NCI-H1105 treated with DMSO at 0.1 percent for 48 hours (cell line): ENCODE results near the gene PRKN.
A peak's percentile ranks its signal among the peaks of the same experiment; 100 is the strongest.
"Not testable (repeated sequence)": the region's sequence is repeated elsewhere in the genome, so short reads cannot be mapped to it uniquely, and the experiment has no call there.

Experiments used
- DNase-seq: peaks from one replicate; lab custom pipeline; 2025; lab: John Stamatoyannopoulos, UW

The PRKN gene

GRCh38 chr6:161843066-161843465 lies 884.5 kb downstream of the PRKN start:
- DNase-seq = no peak

GRCh38 chr6:161840380-161840779 lies 887.2 kb downstream of the PRKN start:
- no peak for DNase-seq

GRCh38 chr6:161838306-161839035 lies 889.1 kb downstream of the PRKN start:
- DNase-seq = no peak

- no peak for DNase-seq
Measured at GRCh38 chr6:161837854-161838253, 889.7 kb downstream of the PRKN start.

- no peak for DNase-seq
Measured at GRCh38 chr6:161837449-161837735, 890.2 kb downstream of the PRKN start.

- DNase-seq = no peak
Measured at GRCh38 chr6:161836643-161837448, 890.7 kb downstream of the PRKN start.

GRCh38 chr6:161835500-161836215 lies 891.9 kb downstream of the PRKN start:
- DNase-seq = peak; percentile 35

GRCh38 chr6:161834426-161834825 lies 893.1 kb downstream of the PRKN start:
- no peak for DNase-seq

- DNase-seq = no peak
Measured at GRCh38 chr6:161833099-161833860, 894.3 kb downstream of the PRKN start.

- no peak for DNase-seq
Measured at GRCh38 chr6:161832622-161833021, 894.9 kb downstream of the PRKN start.

- DNase-seq = no peak
Measured at GRCh38 chr6:161830866-161831616, 896.5 kb downstream of the PRKN start.

- no peak for DNase-seq
Measured at GRCh38 chr6:161829291-161829729, 898.3 kb downstream of the PRKN start.

- no peak for DNase-seq
Measured at GRCh38 chr6:161828355-161828754, 899.2 kb downstream of the PRKN start.

GRCh38 chr6:161826512-161826911 lies 901.1 kb downstream of the PRKN start:
- no peak for DNase-seq

GRCh38 chr6:161822204-161822603 lies 905.4 kb downstream of the PRKN start:
- not testable (repeated sequence) for DNase-seq

GRCh38 chr6:161817881-161818280 lies 909.7 kb downstream of the PRKN start:
- DNase-seq = no peak

GRCh38 chr6:161815965-161816364 lies 911.6 kb downstream of the PRKN start:
- DNase-seq = no peak

GRCh38 chr6:161813156-161813555 lies 914.4 kb downstream of the PRKN start:
- DNase-seq = no peak

- DNase-seq = no peak
Measured at GRCh38 chr6:161809971-161810370, 917.6 kb downstream of the PRKN start.

GRCh38 chr6:161804838-161805237 lies 922.7 kb downstream of the PRKN start:
- DNase-seq = no peak

GRCh38 chr6:161803131-161803530 lies 924.4 kb downstream of the PRKN start:
- no peak for DNase-seq
